ENCODE data around the gene AFF2.

AFF2 gene

GRCh38 chrX:148836741-148837140 is 336.3 kb downstream of the AFF2 start:
- no peak for ATAC-seq
- no peak for TF ChIP-seq BACH2 (CRISPR knock-in tag; IDR thresholded peaks at IDR 0.05; ENCODE audit: borderline replicate concordance)
- TF ChIP-seq TSHZ2 (CRISPR knock-in tag; IDR thresholded peaks at IDR 0.05) = no peak
- no peak for TF ChIP-seq CREB5 (CRISPR knock-in tag; IDR thresholded peaks at IDR 0.05; ENCODE audit: low read depth)
- no peak for TF ChIP-seq ZFP3 (CRISPR knock-in tag; IDR thresholded peaks at IDR 0.05)
- TF ChIP-seq CSDC2 (CRISPR knock-in tag; IDR thresholded peaks at IDR 0.05) = no peak
- TF ChIP-seq TOX (CRISPR knock-in tag; IDR thresholded peaks at IDR 0.05; ENCODE audit: borderline replicate concordance) = no peak
- no peak for TF ChIP-seq ESRRG (CRISPR knock-in tag; IDR thresholded peaks at IDR 0.05)
- TF ChIP-seq TCF4 (CRISPR knock-in tag; IDR thresholded peaks at IDR 0.05; ENCODE audit: borderline replicate concordance) = no peak
- TF ChIP-seq ARNTL (CRISPR knock-in tag; IDR thresholded peaks at IDR 0.05; ENCODE audit: borderline replicate concordance, low read depth) = no peak
- no peak for TF ChIP-seq PPARA (CRISPR knock-in tag; IDR thresholded peaks at IDR 0.05; ENCODE audit: borderline replicate concordance)
- TF ChIP-seq GLIS3 (CRISPR knock-in tag; IDR thresholded peaks at IDR 0.05) = no peak
- no peak for TF ChIP-seq ZNF565 (CRISPR knock-in tag; conservative IDR thresholded peaks at IDR 0.05; ENCODE audit: low read depth)
- TF ChIP-seq ZNF8 (CRISPR knock-in tag; IDR thresholded peaks at IDR 0.05) = no peak

GRCh38 chrX:148850631-148851030 is 350.2 kb downstream of the AFF2 start:
- ATAC-seq = no peak
- TF ChIP-seq PATZ1 (CRISPR knock-in tag; IDR thresholded peaks at IDR 0.05; ENCODE audit: borderline replicate concordance) (no peak), RARB (CRISPR knock-in tag; IDR thresholded peaks at IDR 0.05) (no peak), SNAI2 (CRISPR knock-in tag; IDR thresholded peaks at IDR 0.05) (no peak), BACH2 (CRISPR knock-in tag; IDR thresholded peaks at IDR 0.05; ENCODE audit: borderline replicate concordance) (no peak), TSHZ2 (CRISPR knock-in tag; IDR thresholded peaks at IDR 0.05) (no peak), OSR1 (CRISPR knock-in tag; IDR thresholded peaks at IDR 0.05) (no peak), TCF4 (CRISPR knock-in tag; IDR thresholded peaks at IDR 0.05; ENCODE audit: borderline replicate concordance) (no peak), ZNF8 (CRISPR knock-in tag; IDR thresholded peaks at IDR 0.05) (no peak), TOX (CRISPR knock-in tag; IDR thresholded peaks at IDR 0.05; ENCODE audit: borderline replicate concordance) (no peak), ZNF70 (CRISPR knock-in tag; IDR thresholded peaks at IDR 0.05) (no peak), ARNTL (CRISPR knock-in tag; IDR thresholded peaks at IDR 0.05; ENCODE audit: borderline replicate concordance, low read depth) (no peak), CSRNP3 (CRISPR knock-in tag; IDR thresholded peaks at IDR 0.05) (no peak), ZFP30 (CRISPR knock-in tag; IDR thresholded peaks at IDR 0.05) (no peak)

- ATAC-seq = no peak
- TF ChIP-seq PATZ1 (CRISPR knock-in tag; IDR thresholded peaks at IDR 0.05; ENCODE audit: borderline replicate concordance) = no peak
- no peak for TF ChIP-seq CSRNP3 (CRISPR knock-in tag; IDR thresholded peaks at IDR 0.05)
- TF ChIP-seq POU6F1 (CRISPR knock-in tag; IDR thresholded peaks at IDR 0.05; ENCODE audit: borderline replicate concordance, low read depth) = no peak
- no peak for TF ChIP-seq ZFP30 (CRISPR knock-in tag; IDR thresholded peaks at IDR 0.05)
- TF ChIP-seq TOX (CRISPR knock-in tag; IDR thresholded peaks at IDR 0.05; ENCODE audit: borderline replicate concordance) = no peak
- TF ChIP-seq ZNF565 (CRISPR knock-in tag; conservative IDR thresholded peaks at IDR 0.05; ENCODE audit: low read depth) = no peak
- TF ChIP-seq BACH2 (CRISPR knock-in tag; IDR thresholded peaks at IDR 0.05; ENCODE audit: borderline replicate concordance) = no peak
- TF ChIP-seq ZC3H10 (CRISPR knock-in tag; IDR thresholded peaks at IDR 0.05) = no peak
Measured at GRCh38 chrX:148854306-148854705, 353.9 kb downstream of the AFF2 start.
